HS-5 (cell line): ENCODE data around the gene LIN9.

Source experiments
- DNase-seq: peaks from one replicate; pipeline ENCODE4 v3.0.0-alpha.2; 2012; ENCODE audit warnings: low read depth

Gene LIN9

GRCh38 chr1:226320930-226321329, 12.0 kb upstream of the LIN9 start:
- no peak for DNase-seq

- no peak for DNase-seq
Measured at GRCh38 chr1:226318471-226318870, 9.5 kb upstream of the LIN9 start.

DNA sequence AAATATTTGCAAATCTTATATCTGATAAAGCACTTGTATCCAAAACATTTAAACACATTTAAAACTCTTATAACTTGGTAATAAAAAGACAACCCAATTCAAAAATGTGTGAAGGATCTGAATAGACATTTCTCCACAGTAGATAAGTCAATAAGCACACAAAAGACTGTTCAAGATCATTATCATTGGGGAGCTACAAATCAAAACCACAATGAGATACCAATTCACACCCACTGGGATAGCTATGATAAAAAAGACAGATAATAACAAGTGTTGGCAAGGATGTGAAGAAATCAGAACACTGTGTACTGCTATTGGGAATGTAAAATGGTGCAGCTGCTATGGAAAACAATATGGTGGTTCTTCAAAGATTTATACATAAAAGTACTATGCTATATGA, 5.1 kb upstream of the LIN9 start:
- no peak for DNase-seq

DNA sequence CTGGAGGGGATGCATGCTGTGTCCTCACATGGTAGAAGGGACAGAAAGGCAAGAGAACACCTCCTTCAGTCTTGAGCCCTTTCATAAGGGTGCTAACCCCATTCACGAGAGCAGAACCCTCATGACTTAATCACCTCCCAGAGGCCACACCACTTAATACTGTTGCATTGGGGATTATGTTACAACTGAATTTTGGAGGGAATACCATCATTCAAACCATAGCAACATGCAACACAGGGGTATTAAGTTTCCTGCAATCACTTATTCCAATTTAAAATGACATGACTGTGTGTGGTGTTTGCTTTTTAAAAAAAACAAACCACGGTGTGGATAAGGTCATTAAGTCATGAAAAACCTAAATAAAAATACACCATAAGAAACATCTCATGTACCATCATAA, 3.1 kb upstream of the LIN9 start:
- DNase-seq: no peak

GRCh38 chr1:226311376-226311775, 2.4 kb upstream of the LIN9 start:
- no peak for DNase-seq

GRCh38 chr1:226310637-226311195, 1.8 kb upstream of the LIN9 start:
- DNase-seq: no peak

DNA sequence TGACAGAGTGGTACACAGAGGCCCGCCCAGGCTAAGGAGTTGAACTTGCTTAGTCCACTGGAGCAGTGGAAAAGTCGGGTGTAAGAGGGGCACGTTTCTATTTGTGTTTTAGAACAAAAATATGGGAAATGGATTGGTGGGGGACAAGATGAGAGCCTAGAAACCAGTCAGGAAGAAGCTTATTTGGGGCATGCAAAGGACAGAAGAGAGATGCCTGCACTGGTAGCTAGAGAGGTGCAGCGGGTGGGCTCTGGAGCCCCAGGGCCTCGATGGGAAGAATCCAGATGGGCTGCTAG, 1.2 kb upstream of the LIN9 start:
- no peak for DNase-seq

- DNase-seq: peak; percentile 15
Measured at GRCh38 chr1:226309398-226310244, 657 bp upstream of the LIN9 start.

DNA sequence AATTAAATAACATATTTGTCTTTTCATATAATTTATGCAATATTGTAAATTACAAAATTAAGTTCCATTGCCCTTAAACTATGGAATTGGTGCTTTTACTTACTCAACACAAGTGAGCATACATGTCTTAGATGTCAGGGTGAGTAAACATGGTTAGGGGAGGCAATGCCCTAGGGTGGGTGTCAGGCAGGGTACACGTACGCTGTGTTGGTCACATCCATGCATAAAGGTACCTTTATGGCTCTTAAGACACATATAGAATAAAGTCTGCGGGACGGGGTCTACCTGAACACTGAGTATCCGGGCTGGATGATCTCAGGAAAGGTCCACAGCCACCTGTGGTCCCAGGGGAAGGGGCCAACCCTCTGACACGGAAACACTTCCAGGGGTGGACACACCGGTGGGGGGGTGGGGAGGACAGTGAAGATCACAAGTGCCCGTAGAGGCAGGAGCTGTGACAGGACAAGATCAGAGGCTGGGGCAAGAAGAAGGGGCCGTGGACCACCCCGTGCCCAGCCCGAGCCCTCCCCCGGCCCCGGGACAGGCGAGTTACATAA, 720 bp downstream of the LIN9 start:
- no peak for DNase-seq

DNA sequence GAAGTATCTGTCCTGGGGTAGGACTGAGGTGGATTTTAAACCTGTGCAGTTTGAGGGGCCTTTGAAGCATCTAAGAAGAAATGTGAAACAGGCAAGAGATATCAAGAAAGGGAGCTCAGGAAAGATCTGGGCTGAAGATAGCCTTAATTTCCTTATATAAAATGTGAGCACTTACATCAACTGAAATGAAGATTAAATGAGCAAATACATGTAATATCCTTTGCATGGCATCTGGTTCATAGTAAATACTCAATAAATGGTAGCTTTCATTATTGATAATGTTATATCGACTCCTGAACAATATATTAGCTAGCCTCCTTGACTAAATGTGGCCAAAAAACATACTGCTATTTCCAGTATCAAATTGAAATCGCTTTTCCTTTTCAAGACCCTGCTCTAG, 2.5 kb downstream of the LIN9 start:
- DNase-seq: no peak

DNA sequence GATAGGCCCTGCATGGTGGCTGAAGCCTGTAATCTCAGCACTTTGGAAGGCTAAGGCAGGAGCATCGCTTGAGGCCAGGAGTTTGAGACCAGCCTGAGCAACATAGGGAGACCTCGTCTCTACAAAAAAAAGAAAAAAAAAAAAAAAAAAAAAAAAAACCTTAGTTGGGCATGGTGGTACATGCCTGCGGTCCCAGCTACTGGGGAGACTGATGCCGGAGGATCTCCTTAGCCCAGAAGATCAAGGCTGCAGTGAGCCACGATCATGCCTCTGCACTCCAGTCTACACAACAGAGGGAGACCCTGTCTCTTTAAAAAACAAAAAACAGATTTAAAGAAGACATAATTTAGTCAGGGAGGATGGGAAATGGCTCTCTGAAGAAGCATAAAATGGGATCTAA, 3.8 kb downstream of the LIN9 start:
- DNase-seq: no peak

DNA sequence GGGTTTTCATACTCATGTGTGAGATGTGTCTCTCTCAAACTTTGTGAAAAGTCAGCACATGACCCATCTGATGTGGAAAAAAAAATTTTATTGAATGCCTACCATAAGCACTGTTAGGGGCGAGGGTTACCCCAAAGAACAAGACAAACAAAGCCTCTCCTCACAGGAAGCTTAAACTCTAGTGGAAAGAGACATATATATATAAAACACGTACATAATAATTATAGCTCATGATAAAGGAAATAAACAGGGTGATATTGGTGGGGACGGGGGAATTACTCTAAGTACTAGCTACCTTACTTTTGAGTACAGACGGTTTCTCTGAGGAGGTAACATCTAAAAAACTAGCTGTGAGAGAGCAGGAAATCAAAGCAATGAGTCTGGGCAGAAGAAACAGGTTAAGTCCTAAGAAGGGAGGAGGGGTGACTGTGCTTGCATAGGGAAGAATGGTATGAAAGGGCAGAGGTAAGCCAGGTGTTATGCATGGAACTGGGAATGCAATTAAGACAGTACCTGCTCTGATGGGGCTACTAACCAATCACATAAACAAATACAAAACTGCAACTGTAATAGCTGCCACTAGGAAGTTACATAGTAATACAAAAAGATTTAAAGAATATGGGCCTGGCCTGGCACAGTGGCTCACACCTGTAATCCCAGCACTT, 4.5 kb downstream of the LIN9 start:
- no peak for DNase-seq

- no peak for DNase-seq
Measured at GRCh38 chr1:226302731-226303130, 6.2 kb downstream of the LIN9 start.

- no peak for DNase-seq
Measured at GRCh38 chr1:226296911-226297310, 12.1 kb downstream of the LIN9 start.

GRCh38 chr1:226293553-226293920, 15.4 kb downstream of the LIN9 start:
- DNase-seq: no peak

GRCh38 chr1:226292874-226293552, 16.0 kb downstream of the LIN9 start:
- no peak for DNase-seq

GRCh38 chr1:226287587-226287986, 21.4 kb downstream of the LIN9 start:
- DNase-seq: no peak

DNA sequence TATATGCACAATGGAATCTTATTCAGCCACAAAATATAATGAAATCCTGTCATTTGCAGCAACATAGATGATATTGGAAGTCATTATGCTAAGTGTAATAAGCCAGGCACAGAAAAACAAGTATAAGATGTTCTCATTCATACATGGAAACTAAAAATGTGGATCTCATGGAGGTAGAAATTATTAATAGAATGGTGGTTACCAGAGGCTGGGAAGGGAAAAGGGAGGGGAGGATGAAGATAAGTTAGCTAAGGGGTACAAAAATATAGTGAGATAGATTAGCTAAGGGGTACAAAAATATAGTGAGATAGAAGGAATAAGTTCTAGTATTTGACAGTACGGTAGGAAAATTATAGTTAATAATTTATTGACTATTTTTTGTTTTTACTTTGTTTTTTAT, 27.9 kb downstream of the LIN9 start:
- DNase-seq: no peak

GRCh38 chr1:226279498-226279897, 29.5 kb downstream of the LIN9 start:
- no peak for DNase-seq

DNA sequence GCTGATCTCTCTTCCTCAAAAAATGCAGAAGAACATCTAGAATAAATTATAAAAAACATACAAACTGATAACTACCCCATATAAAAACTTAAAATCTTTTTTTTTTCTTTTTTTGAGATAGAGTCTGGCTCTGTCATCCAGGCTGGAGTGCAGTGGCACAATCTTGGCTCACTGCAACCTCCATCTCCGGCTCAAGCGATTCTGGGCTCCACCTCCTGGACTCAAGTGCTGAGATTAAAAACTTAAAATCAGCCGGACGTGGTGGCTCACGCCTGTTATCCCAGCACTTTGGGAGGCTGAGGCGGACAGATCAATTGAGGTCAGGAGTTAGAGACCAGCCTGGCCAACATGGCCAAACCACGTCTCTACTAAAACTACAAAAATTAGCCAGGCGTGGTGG, 31.1 kb downstream of the LIN9 start:
- no peak for DNase-seq

- DNase-seq: no peak
Measured at GRCh38 chr1:226276987-226277386, 32.0 kb downstream of the LIN9 start.

- no peak for DNase-seq
Measured at GRCh38 chr1:226276077-226276682, 32.8 kb downstream of the LIN9 start.
